Neural progenitor cell (in vitro differentiated cells): ENCODE data around the gene LCP1.

ENCODE experiments used
- CTCF ChIP-seq: fragments of 200-600 bp; sonication (generic); IDR thresholded peaks from 2 replicates; pipeline ENCODE4 v1.5.1; 2017; ENCODE audit warnings: antibody characterized with exemption, mild to moderate bottlenecking
- EZH2 ChIP-seq: fragments of 200-600 bp; sonication (generic); IDR thresholded peaks from 2 replicates; pipeline ENCODE4 v1.6.1; 2017; ENCODE audit warnings: antibody characterized with exemption, mild to moderate bottlenecking, moderate library complexity
- EZH2phosphoT487 ChIP-seq: fragments of 200-600 bp; sonication (generic); IDR thresholded peaks from 2 replicates; pipeline ENCODE4 v1.6.1; 2017; ENCODE audit warnings: antibody characterized with exemption

GRCh38 chr13:46172531-46172991 lies 9.4 kb downstream of the LCP1 start:
- TF ChIP-seq EZH2, result no peak
- TF ChIP-seq CTCF, result no peak
- no peak for TF ChIP-seq EZH2phosphoT487
